GM12864 (cell line): ENCODE data around the gene SLC36A3.

Experiments used
- DNase-seq: peaks from one replicate; pipeline ENCODE4 v3.0.0-alpha.2; 2011; ENCODE audit warnings: low read depth
- H3K4me3 ChIP-seq: 2 replicates; pipeline ENCODE4 v1.5.1; 2011; ENCODE audit warnings: mild to moderate bottlenecking, low read depth, low read length, control low read depth
- TF ChIP-seq, protein P1 (sequence below): IDR thresholded peaks from 2 replicates; pipeline ENCODE4 v1.5.1; 2011; ENCODE audit warnings: low read depth, mild to moderate bottlenecking, moderate library complexity, low read length, control low read depth, inconsistent platforms; ENCODE audit errors: missing control alignments

Gene SLC36A3

DNA sequence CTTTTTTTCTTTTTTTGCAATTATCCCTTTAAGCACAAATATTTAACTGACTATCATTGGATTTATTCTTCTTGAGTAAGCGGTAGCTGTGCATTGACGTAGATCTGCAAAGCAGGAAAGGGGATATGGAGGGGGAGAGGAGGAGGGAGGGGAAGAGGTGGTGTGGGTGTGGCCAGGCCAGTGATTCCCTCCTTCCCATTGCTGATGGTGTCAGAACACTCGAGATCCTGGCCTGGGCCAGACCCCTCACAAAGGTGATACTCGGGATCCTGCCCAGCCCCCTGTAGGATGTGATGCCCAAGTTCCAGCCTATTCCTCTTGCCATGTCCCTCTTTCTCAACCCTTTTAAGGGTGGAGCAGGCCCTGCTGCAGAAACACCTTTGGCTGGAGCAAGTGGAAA is 9.9 kb downstream of the SLC36A3 start:
- no peak for DNase-seq
- H3K4me3 ChIP-seq: no peak overlapping the region
- TF ChIP-seq, protein P1, sequence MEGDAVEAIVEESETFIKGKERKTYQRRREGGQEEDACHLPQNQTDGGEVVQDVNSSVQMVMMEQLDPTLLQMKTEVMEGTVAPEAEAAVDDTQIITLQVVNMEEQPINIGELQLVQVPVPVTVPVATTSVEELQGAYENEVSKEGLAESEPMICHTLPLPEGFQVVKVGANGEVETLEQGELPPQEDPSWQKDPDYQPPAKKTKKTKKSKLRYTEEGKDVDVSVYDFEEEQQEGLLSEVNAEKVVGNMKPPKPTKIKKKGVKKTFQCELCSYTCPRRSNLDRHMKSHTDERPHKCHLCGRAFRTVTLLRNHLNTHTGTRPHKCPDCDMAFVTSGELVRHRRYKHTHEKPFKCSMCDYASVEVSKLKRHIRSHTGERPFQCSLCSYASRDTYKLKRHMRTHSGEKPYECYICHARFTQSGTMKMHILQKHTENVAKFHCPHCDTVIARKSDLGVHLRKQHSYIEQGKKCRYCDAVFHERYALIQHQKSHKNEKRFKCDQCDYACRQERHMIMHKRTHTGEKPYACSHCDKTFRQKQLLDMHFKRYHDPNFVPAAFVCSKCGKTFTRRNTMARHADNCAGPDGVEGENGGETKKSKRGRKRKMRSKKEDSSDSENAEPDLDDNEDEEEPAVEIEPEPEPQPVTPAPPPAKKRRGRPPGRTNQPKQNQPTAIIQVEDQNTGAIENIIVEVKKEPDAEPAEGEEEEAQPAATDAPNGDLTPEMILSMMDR: no peak

DNA sequence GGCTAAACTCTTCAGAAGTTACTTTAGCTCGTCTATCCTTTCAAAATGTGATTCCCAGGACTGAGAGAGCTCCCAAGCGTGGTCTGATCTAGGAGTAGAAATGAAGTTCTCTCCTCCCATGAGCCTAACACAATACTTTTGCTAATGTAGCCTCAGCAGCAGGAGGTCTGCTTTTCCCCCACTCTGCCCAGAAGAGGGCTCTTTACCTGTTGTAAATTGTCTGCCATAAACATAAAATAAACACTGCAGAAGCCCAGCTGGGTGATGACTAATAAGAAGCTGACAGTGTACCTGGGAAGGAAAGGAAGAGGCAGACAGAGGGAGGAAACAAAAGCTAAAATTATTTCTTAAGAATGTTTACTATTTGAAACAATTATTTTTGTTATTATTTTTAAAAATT is 15.4 kb downstream of the SLC36A3 start:
- TF ChIP-seq, protein P1: peak; percentile 18
- DNase-seq: no peak
- H3K4me3 ChIP-seq: no peak overlapping the region

DNA sequence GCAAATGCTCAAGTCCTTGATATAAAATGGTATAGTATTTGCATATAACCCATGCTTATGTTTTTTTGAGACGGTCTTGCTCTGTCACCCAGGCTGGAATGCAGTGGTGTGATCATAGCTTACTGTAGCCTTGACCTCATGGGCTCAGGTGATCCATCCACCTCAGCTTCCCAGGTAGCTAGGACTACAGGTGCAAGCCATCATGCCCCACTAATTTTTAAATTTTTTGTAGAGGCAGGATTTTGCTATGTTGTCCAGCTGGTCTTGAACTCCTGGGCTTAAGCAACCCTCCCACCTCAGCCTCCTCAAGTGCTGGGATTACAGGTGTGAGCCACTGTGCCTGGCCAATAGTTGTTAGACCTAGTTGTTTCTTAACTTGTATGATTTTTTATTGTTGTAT is 17.3 kb downstream of the SLC36A3 start:
- TF ChIP-seq, protein P1: no peak
- H3K4me3 ChIP-seq: no peak overlapping the region
- DNase-seq: no peak

DNA sequence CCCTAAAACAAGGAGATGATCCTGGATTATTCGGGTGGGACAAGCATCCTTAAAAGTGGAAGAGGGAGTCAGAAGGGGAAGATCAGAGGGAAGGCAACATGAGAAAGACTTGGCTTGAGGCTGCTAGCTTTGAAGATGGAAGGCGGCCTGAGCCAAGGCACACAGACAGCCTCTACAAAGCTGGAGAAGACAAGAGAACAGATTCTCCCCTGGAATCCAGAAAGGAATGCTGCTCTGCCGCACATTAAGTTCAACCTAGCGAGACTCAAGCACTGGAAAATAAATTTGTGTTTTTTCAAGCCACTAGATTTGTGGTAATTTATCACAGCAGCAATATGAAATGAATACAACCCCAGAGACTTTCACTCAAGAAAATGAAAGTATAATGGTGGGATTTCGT is 17.9 kb downstream of the SLC36A3 start:
- H3K4me3 ChIP-seq: no peak overlapping the region
- TF ChIP-seq, protein P1: no peak
- no peak for DNase-seq

DNA sequence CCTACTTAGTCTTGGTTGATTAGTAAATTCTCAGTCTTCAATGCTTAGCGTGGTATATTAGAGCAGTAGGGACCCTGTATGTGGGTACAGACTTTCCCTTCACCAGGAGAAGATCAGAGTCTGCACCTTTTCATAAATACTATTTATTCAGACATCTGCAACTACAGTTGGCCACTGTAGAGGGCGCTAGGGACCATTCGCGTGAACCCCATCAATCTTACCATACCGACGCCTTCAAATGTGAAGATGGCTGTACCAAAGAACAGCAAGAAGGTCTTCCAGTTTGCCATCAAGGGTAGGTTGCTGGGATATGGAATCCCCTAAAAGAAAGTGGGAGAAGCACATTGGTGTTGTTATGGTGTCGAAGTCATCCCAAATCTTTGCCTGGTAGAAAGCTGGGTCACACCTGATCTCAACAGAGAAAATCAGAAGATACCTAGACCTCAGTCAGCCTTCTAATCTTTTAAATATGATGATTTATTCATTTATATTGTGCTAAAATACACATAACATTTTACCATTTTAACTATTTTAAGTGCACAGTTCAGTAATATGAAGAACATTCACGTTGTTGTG is 19.1 kb downstream of the SLC36A3 start:
- DNase-seq: no peak
- H3K4me3 ChIP-seq: no peak overlapping the region
- TF ChIP-seq, protein P1: peak; percentile 58

DNA sequence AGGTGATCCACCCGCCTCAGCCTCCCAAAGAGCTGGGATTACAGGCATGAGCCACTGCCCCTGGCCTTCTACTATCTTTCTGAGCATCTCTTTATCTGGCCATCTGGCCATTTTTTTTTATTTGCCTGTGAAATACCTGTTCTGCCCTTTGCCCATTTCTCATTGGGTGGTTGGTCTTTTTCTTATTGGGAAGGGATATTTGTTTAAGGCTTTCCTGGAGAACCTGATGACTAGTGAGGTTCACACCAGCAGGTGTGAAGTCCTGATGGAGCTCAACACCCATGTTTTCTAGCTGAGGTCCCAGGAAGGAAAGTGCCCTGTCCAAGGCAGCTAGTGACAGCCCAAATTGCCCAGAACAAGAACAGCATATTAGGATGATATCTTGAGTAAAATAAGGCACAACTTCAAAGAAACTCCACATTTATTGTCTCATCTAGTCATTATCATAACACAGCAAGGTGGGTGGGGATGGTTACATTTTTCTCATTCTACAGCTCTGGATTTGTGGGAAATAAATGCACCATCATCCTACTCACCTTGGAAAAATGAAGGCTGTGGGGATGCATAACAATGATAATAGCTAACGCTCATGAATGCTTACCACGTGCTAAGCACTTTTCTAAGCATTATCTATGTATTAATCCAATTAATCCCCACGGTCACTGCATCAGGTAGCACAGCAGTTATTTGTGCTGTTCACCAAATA is 20.3 kb downstream of the SLC36A3 start:
- H3K4me3 ChIP-seq: no peak overlapping the region
- TF ChIP-seq, protein P1: no peak
- no peak for DNase-seq
